HG03342 (cell line): ENCODE measurements around the gene WFDC11.
"Not testable (repeated sequence)": the region's sequence is repeated elsewhere in the genome, so short reads cannot be mapped to it uniquely, and the experiment has no call there.

Source experiments
- ATAC-seq: cut with Tn5 transposase; IDR thresholded peaks from one replicate; pipeline ENCODE4 v1.9.1; 2021; ENCODE audit warnings: mild to moderate bottlenecking, moderate library complexity; ENCODE audit not compliant: unreplicated experiment

WFDC11 gene

GRCh38 chr20:45670139-45670538 lies at the start of gene WFDC11:
Gene WFDC11, minus strand, starts transcription at chr20:45670239. Its CDS starts 19,639 bp downstream, at chr20:45650600.
- ATAC-seq, result no peak

- ATAC-seq, result not testable (repeated sequence)
Observed at GRCh38 chr20:45716141-45716688, 46.2 kb upstream of the WFDC11 start.

- no peak for ATAC-seq
Observed at GRCh38 chr20:45704969-45705637, 35.1 kb upstream of the WFDC11 start, which contains the start of gene WFDC10B. Gene WFDC10B, minus strand, starts transcription at chr20:45705019. Its CDS starts 19,027 bp downstream, at chr20:45685992.

DNA sequence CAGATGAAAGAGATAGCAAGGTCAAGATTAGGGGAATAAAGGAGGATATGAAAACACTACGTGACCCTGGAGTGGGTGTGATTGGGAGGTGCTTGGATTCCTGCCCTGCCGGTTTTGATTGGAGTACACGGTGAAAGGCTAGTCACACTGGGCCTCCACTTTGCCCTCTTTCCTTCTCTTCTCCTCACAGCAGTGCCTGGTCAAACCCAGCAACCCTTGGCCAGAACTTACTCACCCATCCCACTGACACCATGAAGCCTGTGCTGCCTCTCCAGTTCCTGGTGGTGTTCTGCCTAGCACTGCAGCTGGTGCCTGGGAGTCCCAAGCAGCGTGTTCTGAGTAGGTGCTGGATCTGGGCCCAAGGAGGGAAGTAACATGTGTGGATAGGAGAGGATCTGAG lies 31.8 kb upstream of the WFDC11 start, which contains the start of gene WFDC13:
WFDC13 (plus strand) TSS at position 166 of the 400 bp plus-strand sequence; CDS start at position 252, 86 bp downstream.
- no peak for ATAC-seq

- no peak for ATAC-seq
Observed at GRCh38 chr20:45701104-45701503, 31.1 kb upstream of the WFDC11 start.

DNA sequence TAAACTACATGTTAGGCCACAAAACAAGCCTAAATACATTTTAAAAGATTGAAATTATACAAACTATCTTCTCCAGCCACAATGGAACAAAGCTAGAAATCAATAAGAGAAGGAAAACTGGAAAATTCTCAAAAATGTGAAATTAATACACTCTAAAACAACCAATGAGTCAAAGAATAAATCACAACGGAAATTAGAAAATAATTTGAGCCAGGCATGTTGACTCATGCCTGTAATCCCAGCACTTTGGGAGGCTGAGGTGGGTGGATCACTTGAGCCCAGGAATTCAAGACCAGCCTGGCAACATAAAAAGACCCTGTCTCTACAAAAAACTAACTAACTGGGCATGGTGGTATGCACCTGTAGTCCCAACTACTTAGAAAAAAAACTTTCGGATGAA lies 25.5 kb upstream of the WFDC11 start:
- no peak for ATAC-seq

DNA sequence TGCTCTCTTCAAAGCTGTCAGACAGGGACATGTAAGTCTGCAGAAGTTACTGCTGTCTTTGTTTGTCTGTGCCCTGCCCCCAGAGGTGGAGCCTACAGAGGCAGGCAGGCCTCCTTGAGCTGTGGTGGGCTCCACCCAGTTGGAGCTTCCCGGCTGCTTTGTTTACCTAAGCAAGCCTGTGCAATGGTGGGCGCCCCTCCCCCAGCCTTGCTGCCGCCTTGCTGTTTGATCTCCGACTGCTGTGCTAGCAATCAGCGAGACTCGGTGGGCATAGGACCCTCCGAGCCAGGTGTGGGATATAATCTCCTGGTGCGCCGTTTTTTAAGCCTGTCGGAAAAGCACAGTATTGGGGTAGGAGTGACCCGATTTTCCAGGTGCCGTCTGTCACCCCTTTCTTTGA lies 23.3 kb upstream of the WFDC11 start:
- not testable (repeated sequence) for ATAC-seq

DNA sequence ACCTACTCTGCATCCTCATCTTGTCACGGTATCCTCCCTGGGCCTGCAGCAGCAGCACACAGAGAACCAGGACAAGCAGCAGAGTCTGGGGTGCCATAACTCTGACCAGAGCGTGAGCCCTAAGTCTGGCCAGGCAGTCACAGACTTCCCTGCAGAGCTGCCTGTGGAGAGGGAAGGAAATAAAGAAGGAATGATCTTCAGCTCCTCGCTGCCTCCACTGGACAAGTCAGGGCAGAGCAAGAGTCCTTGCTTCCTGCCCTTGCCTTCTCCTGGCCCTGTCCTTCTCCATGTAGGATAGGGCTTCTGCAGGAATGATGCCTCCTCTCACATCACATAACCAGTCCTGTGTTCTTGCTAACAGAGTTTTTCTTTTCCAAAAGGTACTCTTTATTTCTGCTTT lies 15.9 kb upstream of the WFDC11 start:
- no peak for ATAC-seq

DNA sequence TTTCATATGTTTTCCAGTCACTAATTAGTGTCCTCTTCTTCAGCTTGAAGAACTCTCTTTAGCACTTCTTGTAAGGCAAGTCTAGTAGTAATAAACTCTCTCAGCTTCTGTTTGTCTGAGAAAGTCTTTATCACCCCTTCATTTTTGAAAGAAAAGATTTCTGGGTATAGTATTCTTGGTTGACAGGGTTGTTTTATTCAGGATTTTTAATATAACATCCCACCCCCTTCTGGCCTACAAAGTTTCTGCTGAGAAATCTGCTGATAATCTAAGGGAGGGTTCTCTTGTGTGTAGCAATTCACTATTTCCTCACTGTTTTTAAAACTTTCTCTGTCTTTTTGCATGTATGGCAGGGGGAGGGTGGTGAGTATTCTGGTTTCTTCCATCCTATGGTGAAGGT lies 9.6 kb upstream of the WFDC11 start:
- ATAC-seq, result no peak

- ATAC-seq, result no peak
Observed at GRCh38 chr20:45672765-45673164, 2.7 kb upstream of the WFDC11 start.

DNA sequence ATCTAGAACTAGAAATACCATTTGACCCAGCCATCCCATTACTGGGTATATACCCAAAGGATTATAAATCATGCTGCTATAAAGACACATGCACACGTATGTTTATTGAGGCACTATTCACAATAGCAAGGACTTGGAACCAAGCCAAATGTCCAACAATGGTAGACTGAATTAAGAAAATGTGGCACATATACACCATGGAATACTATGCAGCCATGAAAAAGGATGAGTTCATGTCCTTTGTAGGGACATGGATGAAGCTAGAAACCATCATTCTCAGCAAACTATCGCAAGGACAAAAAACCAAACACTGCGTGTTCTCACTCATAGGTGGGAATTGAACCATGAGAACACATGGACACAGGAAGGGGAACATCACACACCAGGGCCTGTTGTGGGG lies 13.0 kb downstream of the WFDC11 start:
- ATAC-seq, result not testable (repeated sequence)

- not testable (repeated sequence) for ATAC-seq
Observed at GRCh38 chr20:45651726-45652125, 18.3 kb downstream of the WFDC11 start.

- no peak for ATAC-seq
Observed at GRCh38 chr20:45649312-45649863, 20.7 kb downstream of the WFDC11 start.

GRCh38 chr20:45647441-45648050 lies 22.5 kb downstream of the WFDC11 start:
- no peak for ATAC-seq

DNA sequence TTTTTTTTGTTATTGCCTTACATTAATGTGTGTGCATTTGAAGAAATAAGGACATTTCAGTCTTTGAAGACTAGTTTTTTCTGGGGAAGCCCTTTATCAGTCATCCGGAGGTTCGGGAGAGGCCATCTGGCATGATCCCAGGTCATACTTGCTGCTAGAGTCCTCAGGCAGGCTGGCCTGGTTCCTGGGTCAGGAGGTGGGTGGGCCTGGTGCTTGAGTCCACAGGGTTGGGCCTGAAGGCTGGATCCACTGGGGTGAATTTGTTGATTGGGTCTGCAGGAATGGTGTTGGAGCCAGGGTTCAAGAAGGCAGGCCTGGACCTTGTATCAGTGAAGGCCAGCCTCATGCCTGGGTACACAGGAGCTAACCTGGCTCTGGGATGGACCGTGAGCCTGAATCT lies 23.2 kb downstream of the WFDC11 start:
- no peak for ATAC-seq

DNA sequence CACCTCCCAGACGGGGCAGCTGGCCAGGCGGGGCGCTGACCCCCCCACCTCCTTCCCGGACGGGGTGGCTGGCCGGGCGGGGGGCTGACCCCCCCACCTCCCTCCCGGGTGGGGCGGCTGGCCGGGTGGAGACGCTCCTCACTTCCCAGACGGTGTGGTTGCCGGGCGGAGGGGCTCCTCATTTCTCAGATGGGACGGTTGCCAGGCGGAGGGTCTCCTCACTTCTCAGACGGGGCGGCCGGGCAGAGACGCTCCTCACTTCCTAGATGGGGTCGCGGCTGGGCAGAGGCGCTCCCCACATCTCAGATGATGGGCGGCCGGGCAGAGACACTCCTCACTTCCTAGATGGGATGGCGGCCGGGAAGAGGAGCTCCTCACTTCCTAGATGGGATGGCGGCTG lies 24.2 kb downstream of the WFDC11 start:
- not testable (repeated sequence) for ATAC-seq

GRCh38 chr20:45641076-45641475 lies 29.0 kb downstream of the WFDC11 start:
- not testable (repeated sequence) for ATAC-seq

DNA sequence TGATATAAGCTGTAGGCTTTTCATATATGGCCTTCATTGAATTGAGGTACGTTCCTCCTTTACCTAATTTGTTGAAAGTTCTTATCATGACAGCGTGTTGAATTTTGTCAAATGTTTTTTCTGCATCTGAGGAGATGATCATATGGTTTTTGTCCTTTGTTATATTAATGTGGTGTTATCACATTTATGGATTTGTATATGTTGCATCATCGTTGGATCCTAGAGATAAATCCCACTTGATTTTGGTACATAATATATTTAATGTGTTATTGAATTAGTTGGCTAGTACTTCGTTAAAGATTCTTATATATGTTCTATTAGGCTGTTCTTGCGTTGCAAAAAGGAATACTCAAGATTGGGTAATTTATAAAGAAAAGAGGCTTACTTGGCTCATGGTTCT lies 30.4 kb downstream of the WFDC11 start:
- no peak for ATAC-seq

DNA sequence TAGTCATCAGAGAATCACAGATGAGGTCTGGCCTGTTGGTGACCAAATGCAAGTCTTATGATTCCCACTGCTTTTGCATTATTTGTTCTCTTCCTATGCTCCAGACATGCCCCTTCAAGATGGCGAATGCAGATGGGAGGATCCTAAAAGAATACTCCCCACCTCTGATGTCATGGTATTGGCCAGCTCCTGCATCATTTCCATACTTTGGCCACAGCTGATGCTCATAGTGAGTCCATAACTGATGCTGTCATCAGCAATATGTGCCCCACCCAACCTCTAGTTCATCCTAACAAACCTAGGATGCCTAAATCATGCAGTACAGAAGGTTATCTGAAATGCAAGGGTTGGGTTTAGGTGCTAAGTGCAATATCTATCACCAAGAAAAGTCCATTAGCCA lies 33.5 kb downstream of the WFDC11 start:
- no peak for ATAC-seq

DNA sequence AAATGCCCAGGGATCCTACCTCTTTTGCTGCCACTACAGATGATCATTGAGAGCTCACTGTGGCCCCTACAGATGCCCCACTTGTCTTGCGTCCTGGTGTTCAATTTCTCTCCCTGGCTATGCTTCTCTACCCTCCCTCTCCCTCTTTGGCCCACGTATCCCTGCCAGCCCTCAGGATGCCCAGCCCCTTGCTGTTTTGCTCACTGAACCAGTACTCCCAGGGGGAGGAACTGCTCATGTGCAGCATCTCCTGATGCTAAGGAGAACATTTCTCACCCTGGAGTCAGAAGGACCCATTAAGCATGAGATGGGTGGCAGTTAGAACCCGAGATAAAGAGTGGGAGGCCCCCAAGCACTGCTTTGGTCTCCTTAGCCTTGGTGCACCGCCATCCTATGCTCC lies 38.9 kb downstream of the WFDC11 start, which contains the start of gene WFDC9:
WFDC9 (minus strand) TSS at position 101 of the 400 bp plus-strand sequence. CDS start 21,103 bp downstream, outside the sequence.
- ATAC-seq, result no peak

DNA sequence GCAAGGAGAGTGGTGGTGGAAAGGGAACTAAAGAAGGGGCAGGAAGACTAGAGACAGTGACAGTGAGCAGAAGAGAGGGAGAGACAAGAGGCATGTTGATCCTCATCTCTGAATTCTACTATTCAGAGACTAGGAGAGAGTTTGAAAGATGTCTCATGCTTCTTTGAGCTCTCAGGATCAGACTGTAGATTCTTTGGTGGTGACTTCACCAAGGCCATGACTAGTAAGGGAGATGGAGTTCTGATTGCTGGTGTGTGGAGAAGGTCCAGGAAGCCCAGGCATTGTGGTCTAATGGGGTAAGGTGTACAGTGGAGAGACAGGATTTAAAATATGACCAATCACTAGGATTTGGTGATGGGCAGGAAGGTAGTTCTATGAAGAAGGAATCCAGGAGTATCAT lies 39.7 kb downstream of the WFDC11 start:
- ATAC-seq, result no peak
